Hematopoietic multipotent progenitor cell treated with erythropoietin and hydrocortisone succinate and interleukin-3 and kit ligand, for 15 days (in vitro differentiated cells): ENCODE results near the gene ABCC1.
"Not testable (repeated sequence)": the region's sequence is repeated elsewhere in the genome, so short reads cannot be mapped to it uniquely, and the experiment has no call there.

Experiments
- DNase-seq: peaks from one replicate; pipeline ENCODE4 v3.0.0-alpha.2; 2015; ENCODE audit warnings: low spot score

ABCC1 gene

DNA sequence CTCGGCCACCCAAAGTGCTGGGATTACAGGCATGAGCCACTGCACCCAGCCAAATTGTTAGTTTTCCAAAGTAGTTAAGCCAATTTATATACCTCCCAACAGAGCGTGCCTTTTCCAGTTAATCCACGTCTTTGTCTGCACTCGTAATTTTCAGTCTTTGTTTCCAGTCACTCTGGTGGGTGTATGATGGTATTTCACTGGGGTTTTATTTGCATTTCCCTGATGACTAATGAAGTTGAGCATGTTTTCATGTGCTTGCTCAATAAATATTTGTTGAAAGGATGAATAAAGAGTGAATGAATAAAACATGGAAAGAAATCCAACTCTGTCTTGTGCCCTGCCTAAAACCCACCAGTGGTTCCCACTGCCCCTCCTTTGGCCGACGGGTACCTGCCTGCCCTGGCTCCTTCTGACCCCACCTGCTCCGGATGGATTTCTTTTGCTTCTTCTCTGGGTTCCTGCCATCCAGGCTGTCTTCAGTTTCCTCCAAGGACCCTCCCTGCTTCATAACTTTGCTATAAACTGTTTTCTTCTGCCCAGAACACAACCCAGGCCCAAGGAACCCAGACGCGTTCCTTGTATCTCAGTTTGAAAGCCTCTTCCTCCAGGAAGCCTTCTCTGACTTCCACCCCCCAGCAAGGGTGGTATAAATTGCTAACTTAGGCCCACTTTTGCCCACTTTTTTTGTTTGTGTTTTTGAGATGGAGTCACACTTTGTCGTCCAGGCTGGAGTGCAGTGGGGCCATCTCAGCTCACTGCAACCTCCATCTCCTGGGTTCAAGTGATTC lies 3.0 kb upstream of the ABCC1 start:
- no peak for DNase-seq

DNA sequence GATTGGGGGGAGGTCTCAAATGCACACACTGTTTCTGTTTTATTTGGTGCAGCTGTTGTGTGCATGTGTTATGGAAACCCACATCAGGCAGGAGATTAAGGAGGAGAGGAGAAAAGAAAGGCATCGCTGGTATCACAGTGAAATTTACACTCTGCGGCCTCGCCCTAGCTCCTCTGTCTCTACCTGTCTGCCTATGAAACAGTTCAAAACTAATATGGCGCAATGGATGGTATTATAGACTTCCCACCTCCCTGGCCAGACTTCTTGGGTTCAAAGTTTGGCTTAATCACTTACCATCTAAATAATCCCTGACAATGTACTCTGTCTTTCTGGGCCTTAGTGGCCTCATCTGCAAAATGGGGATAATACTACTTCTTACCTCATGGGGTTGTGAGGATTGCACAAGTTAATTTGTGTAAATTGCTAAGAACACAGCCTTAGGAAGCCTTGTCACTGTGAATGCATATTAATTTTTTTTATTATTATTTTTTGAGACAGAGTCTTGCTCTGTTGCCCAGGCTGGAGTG lies 1.4 kb upstream of the ABCC1 start:
- no peak for DNase-seq

DNA sequence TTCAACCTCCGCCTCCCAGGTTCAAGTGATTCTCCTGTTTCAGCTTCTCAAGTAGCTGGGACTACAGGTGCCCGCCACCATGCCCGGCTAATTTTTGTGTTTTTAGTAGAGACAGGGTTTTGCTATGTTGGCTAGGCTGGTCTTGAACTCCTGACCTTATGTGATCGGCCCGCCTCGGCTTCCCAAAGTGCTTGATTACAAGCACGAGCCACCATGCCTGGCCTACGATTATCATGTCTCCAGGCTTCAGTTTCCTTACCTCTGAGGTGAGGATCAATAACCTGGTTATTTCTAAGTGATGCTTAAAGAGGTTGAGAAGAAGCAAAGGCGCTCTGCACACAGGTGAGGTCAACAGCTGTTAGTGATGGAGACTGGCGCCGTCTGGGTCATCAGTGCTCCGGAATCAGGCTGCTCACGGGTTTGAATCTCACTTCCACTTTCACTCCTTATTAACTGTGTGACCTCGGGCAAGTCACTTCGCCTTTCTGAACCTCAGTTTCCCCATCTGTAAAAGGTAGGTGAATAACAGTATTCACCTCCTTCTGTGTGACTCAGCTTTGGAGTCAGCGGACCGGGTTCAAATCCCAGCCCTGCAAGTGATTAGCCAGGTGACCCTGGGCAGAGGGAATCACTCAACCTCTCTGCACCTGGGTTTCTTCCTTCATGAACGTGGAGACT lies 745 bp upstream of the ABCC1 start:
- DNase-seq: no peak

DNA sequence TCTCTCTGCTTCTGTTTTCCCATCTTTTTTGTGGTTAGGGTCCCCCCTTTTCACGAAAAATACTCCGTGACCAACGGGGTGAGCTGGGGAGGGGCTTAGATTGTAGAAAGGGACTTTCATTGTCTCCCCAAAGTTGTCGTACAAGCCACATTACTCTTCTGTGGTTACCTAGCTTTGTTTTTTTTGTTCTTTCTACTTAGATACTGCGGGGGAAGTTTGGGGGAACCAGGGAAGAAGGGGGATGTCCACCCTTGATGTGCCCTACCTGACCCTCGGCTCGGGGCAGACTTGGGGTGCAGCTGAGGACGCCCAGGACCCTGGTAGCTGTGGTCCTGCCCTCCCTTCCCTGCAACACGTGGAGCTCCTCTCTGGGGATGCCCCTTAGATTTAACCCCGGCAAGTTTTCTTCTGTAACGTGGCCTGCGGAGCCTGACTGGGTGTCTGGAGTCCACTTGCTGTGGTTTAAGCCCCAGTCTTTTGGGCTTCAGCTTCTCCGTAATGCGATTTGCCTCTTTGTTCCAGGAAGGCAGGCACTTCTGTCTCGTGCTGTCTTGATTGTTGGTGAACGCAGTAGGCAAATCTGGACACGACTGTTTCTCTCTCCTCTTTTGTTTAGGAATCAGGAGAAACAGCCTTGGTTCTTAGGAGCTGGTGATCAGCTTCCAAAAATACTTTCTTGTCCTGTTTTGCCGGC lies 892 bp downstream of the ABCC1 start:
- peak; percentile 12 for DNase-seq

DNA sequence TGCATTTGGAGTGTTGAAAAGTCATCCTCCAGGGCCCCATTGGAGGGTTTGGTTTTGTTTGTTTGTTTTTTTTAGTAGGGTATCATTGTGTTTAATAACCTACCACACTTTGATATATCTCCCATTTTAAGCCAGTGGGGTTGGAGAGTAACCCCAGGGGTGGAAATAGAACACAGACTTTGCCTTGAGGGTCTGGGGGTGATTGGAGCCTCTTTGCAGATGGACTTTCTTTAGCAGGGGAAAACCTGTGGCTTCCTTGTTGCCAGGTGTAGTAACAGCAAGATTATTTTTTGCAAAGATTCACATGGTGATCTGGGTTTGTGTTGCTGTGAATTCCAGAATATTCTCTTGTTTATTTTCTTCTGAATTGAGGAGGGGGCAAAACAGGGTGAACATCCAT lies 1.5 kb downstream of the ABCC1 start:
- no peak for DNase-seq

DNA sequence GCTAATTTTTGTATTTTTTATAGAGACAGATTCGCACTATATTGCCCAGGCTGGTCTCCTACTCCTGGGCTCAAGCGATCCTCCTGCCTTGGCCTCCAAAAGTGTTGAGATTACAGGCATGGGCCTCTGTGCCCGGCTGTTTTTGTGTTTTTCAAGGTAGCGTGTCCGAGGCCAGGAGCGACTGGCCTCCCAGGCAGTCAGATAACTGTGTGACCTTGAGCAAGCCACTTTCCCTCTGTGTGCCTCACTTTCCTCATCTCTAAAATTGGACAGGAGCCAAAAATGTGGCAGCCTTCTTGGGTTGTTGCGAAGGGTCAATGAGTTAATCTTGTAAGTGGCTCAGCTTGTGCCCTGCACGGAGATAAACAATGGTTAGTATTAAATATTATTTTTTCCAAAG lies 2.4 kb downstream of the ABCC1 start:
- DNase-seq: peak; percentile 10

DNA sequence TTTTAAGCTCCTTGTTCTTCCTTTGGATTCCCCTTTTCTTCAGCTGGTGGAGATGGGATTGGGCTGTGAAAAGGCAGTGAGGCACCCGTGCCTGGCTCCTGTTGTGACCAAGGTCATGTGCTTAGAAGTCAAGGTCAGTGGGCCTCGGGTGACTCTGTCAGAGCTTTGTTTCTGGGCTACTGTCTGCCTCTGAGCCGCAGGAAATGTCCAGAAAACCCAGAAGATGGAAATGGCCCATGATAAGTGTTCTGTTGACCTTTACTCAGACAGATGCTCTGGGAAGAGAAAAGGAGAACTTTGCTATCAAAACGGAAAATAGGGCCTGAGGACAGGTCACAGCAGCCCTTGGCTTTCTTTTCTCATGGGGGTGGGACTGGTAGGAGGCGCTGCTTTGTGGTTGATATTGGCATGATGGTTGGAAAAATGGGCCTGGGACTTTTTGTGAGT lies 2.9 kb downstream of the ABCC1 start:
- DNase-seq: no peak

DNA sequence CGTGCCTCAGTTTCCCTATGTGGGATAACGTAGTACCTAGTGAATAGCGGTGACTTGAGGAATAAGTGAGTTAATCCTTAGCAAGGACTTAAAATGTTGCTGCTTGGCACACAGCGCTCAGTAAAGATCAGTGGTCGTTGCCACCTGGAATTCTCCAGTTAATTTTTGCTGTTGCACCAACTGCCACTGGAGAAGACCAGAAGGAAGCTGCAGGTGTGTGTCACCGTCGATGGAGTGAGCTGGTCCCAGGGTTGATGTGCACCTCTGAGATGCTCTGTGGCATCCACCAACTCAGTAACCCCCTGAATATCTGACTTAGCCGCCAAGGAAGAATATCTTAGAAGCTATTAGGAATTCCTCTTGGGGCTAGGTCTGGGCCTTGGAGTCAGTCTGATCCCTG lies 4.1 kb downstream of the ABCC1 start:
- no peak for DNase-seq

DNA sequence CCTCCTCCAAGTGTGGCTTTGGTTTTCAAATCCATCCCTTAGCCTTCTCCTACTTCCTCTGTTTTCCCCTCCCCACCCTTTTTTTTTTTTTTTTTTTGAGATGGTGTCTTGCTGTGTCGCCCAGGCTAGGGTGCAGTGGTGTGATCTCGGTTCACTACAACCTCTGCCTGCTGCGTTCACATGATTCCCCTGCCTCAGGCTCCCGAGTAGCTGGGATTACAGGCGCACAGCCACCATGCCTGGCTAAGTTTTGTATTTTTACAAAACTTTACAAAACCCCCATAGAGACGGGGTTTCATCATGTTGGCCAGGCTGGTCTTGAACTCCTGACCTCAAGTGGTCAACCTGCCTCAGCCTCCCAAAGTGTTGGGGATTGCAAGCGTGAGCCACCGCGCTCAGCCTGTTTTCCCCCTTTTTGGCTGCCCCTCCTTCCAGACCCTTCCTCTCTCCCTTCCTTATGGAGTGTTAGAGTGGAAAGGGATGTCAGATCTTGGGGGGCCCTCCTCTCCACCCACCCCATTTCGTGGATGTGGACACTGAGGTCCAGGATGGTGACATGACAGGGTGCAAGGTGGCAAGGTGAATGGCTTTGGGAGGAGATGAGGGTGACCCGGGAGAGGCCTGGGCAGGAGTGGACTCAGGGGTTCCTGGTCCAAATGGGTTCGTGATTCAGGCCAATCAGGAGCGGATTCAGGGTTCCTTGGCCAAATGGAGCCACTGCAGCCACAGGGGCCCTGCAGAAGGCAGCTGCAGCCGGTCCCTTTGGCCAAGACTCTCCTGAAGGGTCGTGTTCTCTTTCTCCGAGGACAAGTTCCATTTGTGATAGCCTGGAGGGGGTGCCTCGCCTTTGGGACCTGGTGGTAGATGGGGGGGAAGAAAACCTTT lies 4.8 kb downstream of the ABCC1 start:
- DNase-seq: no peak

DNA sequence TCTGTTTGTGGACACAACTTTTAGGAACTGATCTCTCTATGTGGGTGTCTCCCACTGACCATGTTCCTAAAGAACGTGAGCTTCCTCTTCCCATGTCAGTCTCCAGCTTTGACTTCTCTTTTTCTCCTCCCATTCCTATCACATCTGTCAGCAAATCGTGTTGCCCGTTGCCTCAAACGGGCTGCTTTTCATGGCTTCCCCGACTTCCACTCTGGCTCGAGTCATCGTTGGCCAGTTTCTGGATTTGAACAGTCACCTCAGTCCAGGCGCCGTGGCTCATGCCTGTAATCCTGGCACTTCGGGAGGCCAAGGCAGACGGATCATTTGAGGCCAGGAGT lies 5.4 kb downstream of the ABCC1 start:
- no peak for DNase-seq

DNA sequence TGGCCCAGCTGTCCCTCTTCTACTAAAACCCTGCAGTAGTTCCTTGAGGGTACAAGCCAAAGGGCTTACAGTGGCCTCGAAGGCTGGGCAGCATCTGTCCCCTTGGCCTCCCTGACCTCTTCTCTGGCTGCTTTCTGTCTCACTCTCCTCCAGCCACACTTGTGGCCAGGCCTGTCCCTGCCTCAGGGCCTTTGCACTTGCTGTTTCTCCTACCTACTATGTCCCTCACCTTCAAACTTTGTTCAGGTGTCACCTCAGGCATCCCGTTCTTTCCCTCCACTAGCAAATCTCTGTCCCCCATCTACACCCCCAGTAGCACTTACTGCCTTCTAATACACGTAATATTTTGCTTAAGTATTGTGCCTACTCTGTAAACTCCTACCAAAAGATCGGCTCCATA lies 6.0 kb downstream of the ABCC1 start:
- DNase-seq: no peak

DNA sequence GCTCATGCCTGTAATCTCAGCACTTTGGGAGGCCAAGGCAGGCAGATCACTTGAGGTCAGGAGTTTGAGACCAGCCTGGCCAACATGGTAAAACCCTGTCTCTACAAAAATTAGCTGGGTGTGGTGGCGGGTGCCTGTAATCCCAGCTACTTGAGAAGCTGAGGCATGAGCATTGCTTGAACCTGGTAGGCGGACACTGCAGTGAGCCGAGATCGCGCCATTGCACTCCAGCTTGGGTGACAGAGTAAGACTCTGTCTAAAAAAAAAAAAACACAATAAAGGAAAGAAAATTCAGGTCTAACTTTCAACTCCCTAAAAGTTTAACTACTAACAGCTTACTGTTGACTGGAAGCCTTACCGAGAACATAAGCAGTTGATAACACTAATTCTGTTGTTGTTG lies 6.7 kb downstream of the ABCC1 start:
- not testable (repeated sequence) for DNase-seq

DNA sequence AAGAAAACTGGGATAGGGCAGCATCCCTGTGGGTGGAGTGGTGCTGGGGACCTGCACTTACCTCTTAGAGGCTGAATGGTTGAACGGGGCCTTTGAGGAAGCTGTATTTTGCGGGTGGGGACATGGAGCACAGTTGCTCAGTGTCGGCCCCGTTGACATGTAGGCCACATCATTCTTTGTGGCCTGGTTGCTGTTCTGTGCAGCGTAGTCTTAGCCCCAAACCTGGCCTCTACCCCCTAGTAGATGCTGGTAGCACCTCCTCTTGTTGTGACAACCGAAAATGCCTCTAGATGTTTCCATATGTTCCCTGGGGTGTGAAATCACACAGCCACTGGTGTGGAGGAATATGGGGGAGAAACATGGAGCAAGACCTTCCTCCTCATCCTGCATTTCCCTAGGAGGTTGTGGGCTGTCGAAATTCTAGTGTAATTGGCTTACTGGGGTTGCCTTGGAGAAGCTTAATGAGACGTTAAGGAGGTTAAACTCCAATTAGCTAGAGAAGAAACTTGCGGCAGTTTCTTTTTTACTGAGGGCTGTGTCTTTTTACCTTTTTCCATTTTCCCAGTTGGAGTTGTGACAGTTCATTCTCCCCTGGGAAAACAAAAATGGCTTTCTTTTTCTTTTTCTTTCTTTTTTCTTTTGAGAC lies 9.4 kb downstream of the ABCC1 start:
- no peak for DNase-seq

DNA sequence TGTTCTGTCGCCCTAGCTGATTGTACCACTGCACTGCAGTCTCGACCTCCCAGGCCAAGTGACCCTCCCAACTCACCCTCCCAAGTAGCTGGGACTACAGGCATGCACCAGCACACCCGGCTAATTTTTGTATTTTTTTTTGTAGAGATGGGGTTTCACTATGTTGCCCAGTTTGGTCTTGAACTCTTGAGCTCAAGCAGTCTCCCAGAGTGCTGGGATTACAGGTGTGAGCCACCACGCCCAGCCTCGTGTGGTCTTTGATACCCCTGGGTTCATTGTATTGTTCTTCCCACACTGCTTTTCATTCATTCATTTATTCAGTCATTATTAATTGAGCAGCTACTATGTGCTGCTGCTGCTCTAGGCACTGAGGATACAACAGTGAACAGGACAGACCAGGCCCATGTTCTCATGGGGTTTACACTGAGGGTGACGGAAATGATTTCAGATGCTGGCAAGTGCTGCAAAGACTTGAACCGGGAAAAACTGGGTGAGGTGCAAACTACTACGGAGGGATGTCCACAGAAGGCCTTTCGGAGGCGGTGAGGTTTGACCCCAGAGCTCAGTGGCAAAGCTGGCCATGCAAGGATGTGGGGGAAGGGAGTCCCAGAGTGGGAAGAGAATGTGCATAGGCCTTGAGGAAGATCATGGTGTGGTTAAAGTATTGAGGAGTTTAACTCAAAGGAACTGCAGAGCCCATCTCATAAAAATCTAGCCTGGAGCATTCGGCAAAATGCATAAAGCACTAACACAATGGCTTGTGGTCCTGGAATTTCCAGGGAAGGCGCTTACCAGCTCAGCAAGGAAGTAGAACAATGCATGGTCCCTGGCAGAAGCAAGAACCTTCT lies 10.9 kb downstream of the ABCC1 start:
- no peak for DNase-seq

DNA sequence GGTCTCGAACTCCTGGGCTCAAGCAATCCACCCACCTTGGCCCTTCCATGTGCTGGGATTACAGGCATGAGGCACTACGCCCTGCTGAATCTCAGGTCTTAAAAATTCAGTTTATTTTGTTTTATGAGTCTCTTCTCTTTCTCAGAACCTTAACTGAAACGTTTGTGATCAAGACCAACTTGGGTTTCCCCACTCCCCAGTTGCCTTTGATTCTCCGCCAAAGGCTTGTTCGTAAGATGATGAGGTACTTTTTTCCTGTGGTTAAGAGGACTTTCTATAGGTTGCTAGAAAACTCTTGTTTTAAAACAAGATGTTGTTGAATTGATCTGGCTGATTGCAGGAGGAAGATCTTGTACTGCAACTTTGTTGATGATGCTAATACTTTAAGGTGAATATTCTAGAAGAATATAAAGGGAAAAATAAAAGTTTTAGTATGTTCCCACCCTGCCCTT lies 11.7 kb downstream of the ABCC1 start:
- no peak for DNase-seq

DNA sequence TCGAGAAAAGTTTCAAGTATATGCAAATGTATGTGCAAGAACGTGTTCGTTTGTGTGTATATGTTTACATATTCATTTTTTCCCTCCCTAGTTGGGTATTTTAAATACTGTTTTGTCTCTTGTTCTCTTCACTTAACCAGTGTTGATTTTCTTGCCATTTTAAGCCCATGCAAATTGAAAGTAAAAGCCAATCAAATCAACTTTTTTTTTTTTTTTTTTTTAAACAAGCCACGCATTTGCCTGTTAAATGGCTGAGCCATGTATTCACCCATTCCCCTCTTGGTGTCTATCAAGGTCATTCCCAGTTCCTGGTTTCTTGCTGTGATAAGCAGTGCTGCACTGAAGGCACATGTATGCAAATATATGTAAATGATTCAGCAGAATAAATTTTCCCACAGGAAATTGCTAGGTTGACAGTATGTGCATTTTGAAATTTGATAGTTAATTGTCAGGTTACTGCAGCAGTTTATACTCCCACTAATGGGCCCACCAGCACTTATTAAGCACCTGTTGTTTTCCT lies 12.2 kb downstream of the ABCC1 start:
- DNase-seq: no peak

DNA sequence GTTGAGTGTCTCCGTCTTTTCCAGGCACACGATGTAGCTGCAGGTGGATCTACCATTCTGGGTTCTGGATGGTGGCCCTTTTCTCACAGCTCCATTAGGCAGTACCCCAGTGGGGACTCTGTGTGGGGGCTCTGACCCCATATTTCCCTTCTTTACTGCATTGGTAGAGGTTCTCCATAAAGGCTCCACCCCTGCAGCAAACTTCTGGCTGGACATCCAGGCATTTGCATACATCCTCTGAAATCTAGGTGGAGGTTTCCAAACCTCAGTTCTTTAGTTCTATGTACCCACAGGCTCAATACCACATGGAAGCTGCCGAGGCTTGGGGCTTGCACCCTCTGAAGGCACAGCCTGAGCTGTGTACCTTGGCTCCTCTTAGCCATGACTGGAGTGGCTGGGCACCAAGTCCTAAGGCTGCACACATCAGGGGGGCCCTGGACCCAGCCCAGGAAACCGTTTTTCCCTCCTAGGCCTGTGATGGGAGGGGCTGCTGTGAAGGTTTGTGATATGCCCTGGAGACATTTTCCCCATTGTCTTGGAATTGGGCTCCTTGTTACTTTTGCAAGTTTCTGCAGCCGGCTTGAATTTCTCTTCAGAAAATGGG lies 14.0 kb downstream of the ABCC1 start:
- DNase-seq: no peak

DNA sequence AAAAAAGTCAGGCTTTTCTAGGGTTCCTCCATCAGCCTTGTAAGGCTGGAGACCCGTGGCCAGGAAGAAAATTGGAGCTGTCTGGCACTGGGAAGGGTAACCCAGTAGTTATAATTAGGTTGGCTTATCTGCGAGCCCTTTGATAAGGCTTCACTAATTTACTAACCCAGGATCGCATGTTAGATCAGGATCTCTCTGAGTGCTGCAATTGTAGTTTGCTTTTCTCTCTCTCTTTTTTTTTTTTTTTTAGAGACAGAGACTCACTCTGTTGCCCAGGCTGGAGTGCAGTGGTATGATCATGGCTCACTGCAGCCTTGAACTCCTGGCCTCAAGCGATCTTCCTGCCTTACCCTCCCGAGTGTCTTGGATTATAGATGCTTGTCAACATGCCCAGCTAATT lies 17.0 kb downstream of the ABCC1 start:
- DNase-seq: no peak

DNA sequence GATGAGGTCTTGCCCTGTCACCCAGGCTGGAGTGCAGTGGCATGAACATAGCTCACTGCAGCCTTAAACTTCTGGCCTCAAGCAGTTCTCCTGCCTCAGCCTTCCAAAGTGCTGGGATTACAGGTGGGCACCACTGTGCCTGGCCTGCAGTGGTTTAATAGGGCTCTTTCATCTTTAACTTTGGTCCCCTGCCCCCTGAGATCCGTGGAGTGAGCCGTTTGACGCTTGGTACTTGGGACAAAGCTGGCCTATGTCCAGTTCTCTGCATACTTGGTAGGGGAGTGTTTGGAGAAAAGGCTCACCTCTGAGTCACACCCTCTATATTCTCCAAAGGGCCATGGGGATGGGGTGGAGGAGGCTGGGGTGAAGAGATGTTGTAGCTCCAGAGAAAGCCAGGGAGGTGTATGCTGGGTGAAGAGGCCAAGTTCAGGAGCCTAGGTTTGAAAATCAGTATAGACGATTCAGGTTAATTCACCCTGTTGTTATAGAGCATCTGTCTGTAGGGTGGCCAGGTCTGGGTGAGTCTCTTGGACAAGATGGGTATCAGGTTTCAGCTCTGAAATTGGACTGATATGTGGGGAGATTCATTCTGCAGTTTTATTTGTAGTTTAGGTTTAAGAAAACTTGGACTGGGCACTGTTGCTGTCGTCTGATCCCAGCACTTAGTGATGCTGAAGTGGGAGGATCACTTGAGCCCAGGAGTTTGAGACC lies 17.6 kb downstream of the ABCC1 start:
- DNase-seq: no peak
